NCI-H2081 (cell line): ENCODE results near the gene NPB.
"Not testable (repeated sequence)": the region's sequence is repeated elsewhere in the genome, so short reads cannot be mapped to it uniquely, and the experiment has no call there.

Experiments
- DNase-seq, 2 experiments: peaks; one replicate each; lab custom pipeline; 2025; lab: John Stamatoyannopoulos, UW

Gene NPB

GRCh38 chr17:81911969-81912368 lies 9.9 kb downstream of the NPB start:
- DNase-seq, result no peak

- no peak for DNase-seq
These were observed 10.6 kb downstream of the NPB start for GRCh38 chr17:81912441-81913309.

DNA sequence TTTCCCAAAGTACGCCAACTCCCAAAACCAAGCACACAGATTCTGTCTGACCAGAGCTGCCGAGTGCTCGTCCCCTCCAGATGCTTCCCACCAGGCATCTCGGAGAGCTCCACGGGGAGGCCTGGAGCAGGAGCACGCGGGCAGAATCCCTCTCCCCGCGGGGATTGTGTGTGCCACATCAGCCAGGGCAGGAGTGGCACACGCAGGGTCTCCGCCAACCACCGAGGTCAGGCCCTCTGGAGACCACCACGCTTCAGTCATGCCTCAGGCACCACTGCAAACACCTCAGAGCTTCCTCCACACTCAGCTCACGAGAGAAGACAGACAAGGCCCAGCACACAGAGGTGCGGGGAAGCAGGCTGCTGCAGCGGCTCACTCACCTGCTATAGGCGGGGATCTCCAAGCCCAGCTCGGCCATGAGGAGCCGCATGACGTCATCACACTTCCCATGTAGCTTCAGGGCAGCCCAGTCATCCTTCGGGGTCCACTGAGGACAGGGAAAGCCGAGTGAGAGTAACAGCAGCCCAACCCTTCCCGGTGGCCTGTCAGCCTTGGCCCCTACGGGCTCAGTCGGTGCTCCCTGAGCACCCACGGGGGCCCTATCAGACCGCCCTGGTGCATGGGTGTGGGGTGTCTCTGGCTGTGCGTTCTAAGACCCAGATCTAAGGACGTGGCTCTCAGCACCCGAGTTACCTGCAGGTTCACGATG lies 11.5 kb downstream of the NPB start:
- DNase-seq, result no peak

DNA sequence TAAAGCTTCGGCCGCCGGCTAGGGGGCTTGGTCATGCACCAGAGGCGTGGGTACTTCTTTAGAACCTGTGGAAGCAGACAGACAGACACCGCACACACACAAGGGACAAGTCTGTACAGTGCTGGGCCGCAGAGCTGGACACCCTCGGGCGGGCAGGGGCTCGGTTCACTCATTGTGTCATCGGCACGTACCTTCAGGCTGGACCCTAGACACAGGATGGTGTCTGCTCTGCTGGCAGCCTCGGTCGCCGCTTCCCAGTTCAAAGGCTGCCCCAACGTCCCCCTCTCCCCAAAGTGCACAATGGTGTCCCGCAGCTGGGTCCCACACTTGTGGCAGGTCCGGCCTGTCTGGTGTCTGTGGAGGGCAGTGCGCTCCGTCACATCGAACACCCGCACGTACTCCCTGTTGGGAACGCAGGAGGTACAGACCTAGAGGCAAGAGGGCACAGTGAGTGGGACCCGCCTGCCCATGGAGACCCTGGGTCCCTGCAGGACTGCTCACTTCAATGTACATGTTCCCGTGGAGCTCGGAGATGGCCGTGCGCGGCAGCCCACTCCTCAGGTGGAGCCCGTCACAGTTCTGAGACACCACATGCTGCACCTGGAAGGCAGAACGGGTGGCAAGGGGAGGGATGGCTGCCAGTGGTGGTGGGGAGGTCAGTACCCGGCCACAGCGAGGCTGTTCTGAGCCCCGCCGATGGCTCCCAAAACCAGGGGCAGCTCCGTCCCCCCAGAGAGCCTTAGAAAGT lies 12.2 kb downstream of the NPB start:
- DNase-seq, result no peak

- DNase-seq, result no peak
These were observed 13.3 kb downstream of the NPB start for GRCh38 chr17:81915331-81915730.

- DNase-seq, result no peak
These were observed 14.4 kb downstream of the NPB start for GRCh38 chr17:81916234-81917001.

DNA sequence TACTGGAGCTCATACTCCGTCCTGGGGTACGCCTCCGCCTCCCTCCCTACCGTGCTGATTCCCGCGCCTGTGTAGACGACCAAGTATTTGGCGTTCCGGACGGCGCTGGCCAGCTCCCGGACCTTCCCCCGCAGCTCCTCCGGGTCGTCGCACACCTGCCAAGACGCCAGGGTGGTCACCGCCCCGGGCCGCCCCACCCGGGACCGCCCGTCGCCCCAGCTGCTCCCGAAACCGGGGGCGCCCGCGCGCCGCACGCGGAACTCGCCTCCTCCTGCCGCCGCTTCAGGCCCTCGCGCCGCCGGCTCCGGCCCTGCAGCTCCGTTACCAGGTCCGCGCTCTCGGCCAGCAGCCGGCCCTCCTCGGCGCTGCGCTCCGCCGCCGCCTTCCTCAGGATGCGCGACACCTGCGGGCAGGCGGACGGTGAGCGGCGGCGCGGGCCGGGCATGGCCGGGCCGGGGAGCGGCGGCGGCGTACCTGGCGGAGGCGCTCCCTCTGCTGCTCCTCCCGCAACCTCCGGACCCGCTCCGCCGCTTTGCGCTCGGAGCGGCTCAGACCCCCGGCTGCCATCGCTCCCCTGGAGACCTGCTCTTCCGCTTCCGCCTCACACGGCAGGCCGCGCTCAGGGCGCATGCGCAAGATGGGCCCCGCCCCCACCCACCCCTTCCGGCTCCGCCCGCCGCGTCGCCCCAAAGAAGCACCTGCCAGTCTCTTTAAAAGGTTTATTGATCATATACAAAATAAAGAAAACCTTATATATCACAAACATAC lies 15.7 kb downstream of the NPB start, which contains the start of gene SIRT7:
SIRT7 (minus strand) TSS at position 612 of the 768 bp plus-strand sequence; CDS start at position 567, 45 bp downstream.
- DNase-seq, result peak; percentile 86 to 87

DNA sequence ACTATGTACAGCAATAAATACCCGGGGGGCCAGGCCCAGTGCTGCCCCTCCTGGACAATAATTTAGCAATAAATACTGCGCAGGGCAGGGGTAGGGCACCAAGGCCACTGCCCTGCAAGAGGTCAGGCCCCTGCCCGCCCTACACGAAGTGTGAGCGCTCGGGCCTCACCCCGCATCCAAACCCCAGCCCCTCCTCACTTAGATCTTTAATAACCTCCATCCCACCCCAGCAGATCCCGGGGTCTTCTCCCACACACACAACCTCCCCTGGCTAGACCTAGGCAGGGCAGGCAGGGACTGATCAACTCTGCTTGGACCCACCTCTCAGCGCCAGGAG lies 16.3 kb downstream of the NPB start:
- not testable (repeated sequence) for DNase-seq

DNA sequence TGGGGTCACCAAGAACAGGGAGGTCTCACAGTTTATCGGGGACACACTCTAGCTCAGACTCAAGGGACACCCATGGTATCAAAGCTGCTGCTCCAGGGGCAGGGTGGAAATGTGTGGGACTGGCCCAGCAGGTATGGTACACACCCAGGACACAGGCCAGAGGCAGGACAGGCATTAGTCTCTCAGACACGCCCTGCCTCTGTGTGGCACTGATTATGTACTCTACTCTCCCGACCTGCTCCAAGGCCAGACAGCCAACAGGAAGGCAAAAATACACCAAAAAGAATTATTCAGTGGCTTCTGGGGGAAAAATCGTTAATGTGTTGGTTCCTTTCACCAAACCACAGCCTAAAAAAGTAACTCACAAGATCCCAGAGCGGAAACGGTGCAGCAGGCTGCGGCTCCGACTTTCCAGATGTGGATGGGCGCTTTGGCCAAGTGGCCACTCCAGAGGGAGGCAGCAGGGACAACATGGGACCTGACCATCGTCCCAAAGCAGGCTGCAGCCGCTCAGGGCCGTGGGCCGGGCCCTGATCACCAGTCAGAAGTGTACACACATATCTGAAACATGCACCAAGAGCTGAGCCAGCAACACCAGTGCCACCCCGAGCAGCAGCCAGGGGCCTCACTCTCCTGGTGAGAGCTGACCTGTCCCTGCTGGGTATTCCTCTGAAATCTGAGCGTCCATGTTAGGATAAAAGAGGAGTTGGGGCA lies 17.0 kb downstream of the NPB start:
- no peak for DNase-seq

- no peak for DNase-seq
These were observed 18.8 kb downstream of the NPB start for GRCh38 chr17:81920612-81921536.

- no peak for DNase-seq
These were observed 19.5 kb downstream of the NPB start for GRCh38 chr17:81921537-81921862.

DNA sequence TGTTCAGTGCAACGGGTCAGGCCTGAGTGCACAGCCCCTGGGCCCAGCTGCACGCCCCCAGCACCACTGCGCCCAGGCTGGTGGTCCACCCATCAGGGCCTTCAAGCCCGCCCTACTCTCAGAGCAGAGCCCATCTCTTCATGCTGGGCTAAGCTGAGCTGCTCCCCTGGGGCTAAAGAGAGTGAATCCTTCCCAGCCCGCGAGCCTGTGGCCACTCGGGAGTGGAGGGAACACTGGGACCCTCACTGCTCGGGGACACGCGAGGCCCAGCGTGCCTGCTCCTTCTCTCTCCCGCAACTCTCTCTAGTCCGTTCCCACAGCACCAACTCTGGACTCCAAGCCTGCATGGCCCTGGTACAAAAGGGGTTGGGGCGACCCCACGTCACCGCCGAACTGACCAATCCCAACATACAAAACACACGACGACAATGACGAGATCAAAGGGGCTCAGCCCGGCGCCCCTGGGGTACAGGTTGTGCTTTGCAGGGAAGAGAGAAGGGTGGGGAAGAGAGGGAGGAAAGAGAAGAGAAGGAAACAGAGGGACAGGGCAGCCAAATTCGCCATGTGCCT lies 20.0 kb downstream of the NPB start:
- no peak for DNase-seq

DNA sequence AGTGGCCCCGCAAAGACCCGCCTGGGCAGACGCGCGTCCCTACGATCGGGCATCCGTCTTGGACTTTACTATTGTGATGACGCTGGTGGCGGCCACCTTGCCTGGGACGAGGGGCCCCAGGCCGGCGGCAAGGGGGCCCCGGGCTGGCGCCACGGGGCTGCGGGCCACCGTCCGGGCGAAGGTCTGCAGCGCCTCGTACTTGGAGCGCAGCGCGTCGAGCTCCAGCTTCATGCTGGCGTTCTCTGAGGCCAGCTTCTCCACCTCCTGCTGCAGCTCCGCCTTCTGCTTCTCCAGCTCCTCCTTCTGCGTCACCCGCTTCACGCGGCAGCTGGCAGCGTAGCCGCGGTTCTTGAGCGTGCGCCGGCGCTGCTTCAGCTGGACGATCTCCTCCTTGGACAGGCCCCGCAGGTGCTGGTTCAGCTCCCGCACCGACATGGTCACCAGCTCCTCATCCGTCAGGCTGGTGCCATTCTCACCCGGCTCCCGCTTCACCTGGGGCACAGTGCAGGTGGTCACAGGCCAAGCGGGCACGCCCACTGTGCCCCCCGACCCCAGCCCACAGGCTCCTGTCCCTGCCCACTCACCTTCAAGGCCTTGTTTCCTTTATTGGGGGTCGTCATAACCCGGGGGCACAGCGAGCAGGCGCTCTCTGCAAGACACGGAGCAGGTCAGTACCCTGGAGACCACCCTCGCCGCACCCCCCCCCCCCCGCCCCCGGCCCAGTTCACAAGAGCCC lies 20.7 kb downstream of the NPB start:
- no peak for DNase-seq

DNA sequence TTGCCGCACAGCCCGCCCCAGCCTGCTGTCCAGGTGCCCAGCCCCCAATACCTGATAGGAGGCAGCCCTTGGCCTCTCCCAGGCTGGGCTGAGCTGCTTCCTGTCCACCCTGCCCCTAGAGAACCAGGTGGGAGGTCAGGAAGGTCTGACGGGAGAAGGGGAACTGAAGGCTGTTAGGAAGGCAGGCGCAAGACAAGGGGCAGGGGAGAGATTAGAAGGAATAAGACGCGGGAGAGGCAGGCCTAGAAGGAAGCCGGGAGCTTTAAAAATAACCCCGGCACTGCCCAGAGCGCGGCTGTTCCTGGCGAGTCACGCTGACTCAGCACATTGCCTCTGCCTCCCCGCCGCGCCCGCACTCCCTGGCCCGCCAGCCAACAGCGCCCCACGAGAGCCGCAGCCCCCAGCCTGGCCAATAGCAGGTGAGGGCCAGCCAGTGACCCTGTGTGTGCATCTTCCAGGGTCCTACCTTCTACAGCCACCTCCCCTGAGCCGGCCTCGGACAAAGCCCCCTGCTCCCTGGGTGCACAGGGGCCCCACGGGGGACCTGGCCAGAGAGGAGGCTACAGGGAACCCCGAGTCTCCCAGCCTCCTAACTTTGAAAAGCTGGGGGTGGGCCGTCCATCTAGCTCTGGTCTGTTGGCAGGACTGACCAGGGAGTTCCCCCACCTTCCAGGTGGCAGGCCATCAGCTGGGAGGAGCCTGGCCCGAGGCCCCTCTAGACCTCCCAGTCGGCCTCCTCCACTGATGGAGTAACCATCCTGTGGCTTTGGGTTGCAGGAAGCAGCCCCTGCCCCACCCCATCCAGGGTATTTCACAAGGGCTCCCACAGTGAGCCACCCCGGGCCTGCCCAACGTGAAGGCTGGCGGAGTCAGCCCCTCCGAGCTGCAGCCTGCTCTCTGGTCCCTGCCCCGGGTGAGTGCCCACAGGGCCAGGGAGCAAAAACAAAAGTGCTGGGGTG lies 21.5 kb downstream of the NPB start:
- DNase-seq, result no peak

DNA sequence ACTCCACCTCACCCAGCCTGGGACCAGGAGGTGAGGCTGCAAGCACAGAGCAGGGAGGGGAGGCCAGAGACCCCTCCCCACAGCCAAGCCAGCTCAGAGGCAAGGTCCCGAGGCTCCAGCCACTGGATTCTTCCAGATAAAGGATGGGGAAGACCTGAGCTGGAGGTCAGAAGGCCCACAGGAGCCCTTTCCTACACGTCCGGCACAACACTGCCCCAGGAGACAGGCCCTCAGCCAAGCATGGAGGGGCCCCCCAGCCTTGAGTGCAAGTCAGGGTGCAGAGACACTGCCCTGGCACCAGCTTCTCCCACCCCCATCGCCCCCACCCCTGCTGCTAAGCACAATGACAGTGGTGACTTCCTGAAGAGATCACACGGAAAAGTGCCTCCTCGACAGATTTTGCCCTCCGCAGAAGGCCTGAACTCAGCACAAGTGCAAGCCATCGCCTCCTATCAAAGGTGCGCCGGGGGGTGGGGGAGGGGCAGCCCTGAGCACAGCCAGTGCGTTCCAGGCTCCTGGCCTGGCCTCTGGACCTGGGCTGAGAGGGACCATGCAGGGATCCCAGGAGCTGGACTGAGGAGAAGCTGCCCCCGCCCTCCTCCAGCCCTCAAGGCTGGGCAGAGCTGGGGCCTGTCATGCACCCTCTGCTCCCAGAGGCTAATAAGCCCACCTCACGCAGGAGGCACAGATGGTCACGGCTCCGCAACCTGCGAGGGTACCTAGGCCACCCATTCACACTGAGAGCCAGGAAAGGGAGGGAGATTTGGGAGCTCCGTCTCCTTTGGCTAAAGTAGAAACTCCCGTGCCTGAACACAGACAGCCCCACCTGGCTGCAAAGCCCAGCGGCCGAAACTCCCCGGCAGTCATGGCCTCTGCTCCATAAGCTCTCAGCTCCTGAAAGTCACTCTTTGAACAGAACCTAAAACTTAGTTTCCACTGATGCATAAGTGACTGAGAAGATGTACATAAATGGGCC lies 22.8 kb downstream of the NPB start:
- DNase-seq, result no peak

DNA sequence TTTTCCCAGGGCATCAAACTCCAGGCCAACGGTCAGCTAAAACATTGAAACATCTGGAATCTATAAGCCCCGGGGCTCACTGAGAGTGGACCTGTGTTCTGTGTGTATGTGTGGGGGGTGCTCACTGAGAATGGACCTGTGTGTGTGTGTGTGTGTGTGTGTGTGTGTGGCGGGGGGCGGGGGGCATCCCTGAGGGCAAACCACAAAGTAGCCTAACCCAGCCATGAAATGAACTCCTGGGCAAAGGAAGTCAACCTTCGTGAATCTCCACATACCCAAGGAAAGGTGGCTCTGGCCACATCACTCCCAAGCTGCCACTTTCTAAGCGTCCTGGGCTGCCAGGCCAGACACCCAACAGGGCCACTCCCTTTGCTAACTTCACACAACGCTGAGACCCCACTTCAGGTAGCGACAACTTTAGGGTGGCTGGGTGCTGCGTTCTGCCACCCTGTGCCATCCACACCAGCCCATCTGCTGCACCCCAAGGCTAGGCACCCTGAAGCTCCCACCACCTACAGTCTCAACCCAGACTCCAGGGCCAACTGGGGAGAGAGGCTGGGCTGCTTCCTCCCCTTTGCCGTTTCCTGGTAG lies 23.9 kb downstream of the NPB start:
- DNase-seq, result no peak
